OCI-LY1 (cell line): ENCODE measurements around the gene SPA17.

Experiments used
- H2AFZ ChIP-seq: fragments of 200-600 bp; sonication (generic), shearing (Covaris generic); 2 replicates; pipeline ENCODE4 v1.6.0; 2014; ENCODE audit warnings: antibody characterized with exemption, mild to moderate bottlenecking, low read length
- H3F3A ChIP-seq: fragments of 200-600 bp; sonication (generic), shearing (Covaris generic); 2 replicates; pipeline ENCODE4 v1.6.0; 2014; ENCODE audit warnings: mild to moderate bottlenecking, antibody characterized with exemption, low read length, moderate library complexity; ENCODE audit not compliant: insufficient read depth
- H3K27ac ChIP-seq: fragments of 200-600 bp; sonication (generic); 2 replicates; pipeline ENCODE4 v1.5.1; 2014; ENCODE audit warnings: low read length, mixed run types, mild to moderate bottlenecking, low read depth; ENCODE audit not compliant: poor library complexity, severe bottlenecking
- H3K27me3 ChIP-seq: fragments of 200-600 bp; sonication (generic); 2 replicates; pipeline ENCODE4 v1.6.0; 2014; ENCODE audit warnings: antibody characterized with exemption, mild to moderate bottlenecking, low read length, moderate library complexity; ENCODE audit not compliant: insufficient read depth
- H3K36me3 ChIP-seq: fragments of 200-600 bp; sonication (generic); 2 replicates; pipeline ENCODE4 v1.6.1; 2014; ENCODE audit warnings: mild to moderate bottlenecking, antibody characterized with exemption, low read length, moderate library complexity, mixed read lengths; ENCODE audit not compliant: insufficient read depth
- H3K4me1 ChIP-seq: fragments of 200-600 bp; sonication (generic); 2 replicates; pipeline ENCODE4 v1.5.1; 2014; ENCODE audit warnings: mild to moderate bottlenecking, low read length, moderate library complexity; ENCODE audit not compliant: insufficient read depth, severe bottlenecking
- H3K4me2 ChIP-seq: fragments of 200-600 bp; sonication (generic), shearing (Covaris generic); 2 replicates; pipeline ENCODE4 v1.6.1; 2014; ENCODE audit warnings: low read length
- H3K4me3 ChIP-seq: fragments of 200-600 bp; sonication (generic); 2 replicates; pipeline ENCODE4 v1.5.1; 2014; ENCODE audit warnings: low read length, low read depth, mild to moderate bottlenecking, mixed read lengths; ENCODE audit not compliant: poor library complexity, severe bottlenecking
- H3K79me2 ChIP-seq: fragments of 200-600 bp; shearing (Covaris generic); 2 replicates; pipeline ENCODE4 v1.6.1; 2016; ENCODE audit warnings: mixed run types, low read length, mixed read lengths; ENCODE audit not compliant: insufficient read depth
- H3K9ac ChIP-seq: fragments of 200-600 bp; sonication (generic), shearing (Covaris generic); 2 replicates; pipeline ENCODE4 v1.6.1; 2014; ENCODE audit warnings: mild to moderate bottlenecking, low read length, mixed read lengths
- H3K9me2 ChIP-seq: fragments of 200-600 bp; sonication (generic), shearing (Covaris generic); 2 replicates; pipeline ENCODE4 v1.6.1; 2014; ENCODE audit warnings: low read depth, mild to moderate bottlenecking, low read length, mixed read lengths
- H3K9me3 ChIP-seq: fragments of 200-600 bp; shearing (Covaris generic); 2 replicates; pipeline ENCODE4 v1.6.1; 2014; ENCODE audit warnings: low read length, mixed read lengths
- H4K20me1 ChIP-seq: fragments of 200-600 bp; sonication (generic), shearing (Covaris generic); 2 replicates; pipeline ENCODE4 v1.6.0; 2016; ENCODE audit warnings: mild to moderate bottlenecking, low read length; ENCODE audit not compliant: insufficient read depth
- EZH2 ChIP-seq: fragments of 200-600 bp; sonication (generic), shearing (Covaris generic); IDR thresholded peaks from 2 replicates; pipeline ENCODE4 v1.8.0; 2017; ENCODE audit warnings: borderline replicate concordance, mixed run types, mild to moderate bottlenecking, antibody characterized with exemption, low read length, moderate library complexity, mixed read lengths
- TF ChIP-seq, protein P1 (sequence below): fragments of 200-600 bp; sonication (generic), shearing (Covaris generic); IDR thresholded peaks from 2 replicates; pipeline ENCODE4 v1.5.1; 2017; ENCODE audit warnings: mild to moderate bottlenecking, antibody characterized with exemption, low read length, moderate library complexity, mixed read lengths

The SPA17 gene

DNA sequence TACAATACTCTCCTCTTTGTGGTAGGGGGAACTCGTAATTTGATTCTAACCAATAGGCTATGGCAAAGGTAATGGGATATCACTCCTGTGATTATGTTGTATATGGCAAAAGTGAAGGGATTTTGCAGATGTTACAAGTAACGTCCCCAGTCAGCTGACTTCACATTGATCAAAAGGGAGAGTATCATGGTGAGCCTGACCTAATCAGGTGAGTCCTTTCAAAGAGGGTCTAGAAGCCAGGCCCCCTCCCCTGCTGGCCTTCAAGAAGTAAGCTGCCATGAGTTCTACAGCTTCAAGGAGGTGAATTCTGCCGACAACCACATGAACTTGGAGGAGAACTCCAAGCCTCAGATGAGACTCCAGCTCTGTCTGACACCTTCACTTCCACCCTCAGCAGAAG, 31.1 kb upstream of the SPA17 start:
- Histone ChIP-seq H3F3A (no peaks in the 10 kb centered on the region), H3K9ac (no peak overlapping the region), H3K27me3 (no peaks in the 10 kb centered on the region)

DNA sequence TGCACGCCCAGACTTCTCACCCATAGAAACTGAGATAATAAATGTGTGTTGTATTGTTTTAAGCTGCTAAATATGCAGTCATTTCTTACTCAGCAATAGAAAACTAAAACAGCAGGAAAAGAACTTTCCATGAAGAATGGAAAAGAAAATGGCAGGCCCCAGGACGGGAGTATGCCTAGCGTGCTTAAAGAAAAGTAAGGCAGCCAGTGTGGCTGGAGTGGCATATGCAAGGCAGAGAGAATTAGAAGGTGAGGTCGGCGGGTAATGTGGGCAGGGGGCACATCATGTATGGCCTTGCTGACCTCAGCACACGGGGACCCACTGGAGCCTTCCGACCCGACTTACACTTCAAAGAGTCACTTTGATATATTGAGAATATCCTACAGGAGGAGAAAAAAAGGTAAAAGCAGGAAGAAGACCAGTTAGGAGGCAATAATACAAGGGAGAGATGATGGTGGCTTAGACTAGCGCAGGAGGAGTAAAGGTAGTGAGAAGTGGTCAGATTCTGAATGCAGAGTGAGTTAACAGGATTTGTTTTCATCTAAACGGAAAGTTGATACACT, 30.6 kb upstream of the SPA17 start:
- no peaks in the 10 kb centered on the region for H3K9me3 ChIP-seq
- no peak overlapping the region for H3K9ac ChIP-seq
- H2AFZ ChIP-seq = no peak overlapping the region
- no peaks in the 10 kb centered on the region for H3K9me2 ChIP-seq
- H3K27me3 ChIP-seq = no peaks in the 10 kb centered on the region
- no peak for TF ChIP-seq EZH2
- TF ChIP-seq, protein P1, sequence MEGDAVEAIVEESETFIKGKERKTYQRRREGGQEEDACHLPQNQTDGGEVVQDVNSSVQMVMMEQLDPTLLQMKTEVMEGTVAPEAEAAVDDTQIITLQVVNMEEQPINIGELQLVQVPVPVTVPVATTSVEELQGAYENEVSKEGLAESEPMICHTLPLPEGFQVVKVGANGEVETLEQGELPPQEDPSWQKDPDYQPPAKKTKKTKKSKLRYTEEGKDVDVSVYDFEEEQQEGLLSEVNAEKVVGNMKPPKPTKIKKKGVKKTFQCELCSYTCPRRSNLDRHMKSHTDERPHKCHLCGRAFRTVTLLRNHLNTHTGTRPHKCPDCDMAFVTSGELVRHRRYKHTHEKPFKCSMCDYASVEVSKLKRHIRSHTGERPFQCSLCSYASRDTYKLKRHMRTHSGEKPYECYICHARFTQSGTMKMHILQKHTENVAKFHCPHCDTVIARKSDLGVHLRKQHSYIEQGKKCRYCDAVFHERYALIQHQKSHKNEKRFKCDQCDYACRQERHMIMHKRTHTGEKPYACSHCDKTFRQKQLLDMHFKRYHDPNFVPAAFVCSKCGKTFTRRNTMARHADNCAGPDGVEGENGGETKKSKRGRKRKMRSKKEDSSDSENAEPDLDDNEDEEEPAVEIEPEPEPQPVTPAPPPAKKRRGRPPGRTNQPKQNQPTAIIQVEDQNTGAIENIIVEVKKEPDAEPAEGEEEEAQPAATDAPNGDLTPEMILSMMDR = no peak
- no peaks in the 10 kb centered on the region for H3K79me2 ChIP-seq
- no peaks in the 10 kb centered on the region for H3K36me3 ChIP-seq
- H3F3A ChIP-seq = no peaks in the 10 kb centered on the region
- H3K4me2 ChIP-seq = no peak overlapping the region
- no peak overlapping the region for H3K27ac ChIP-seq
- H4K20me1 ChIP-seq = no peaks in the 10 kb centered on the region
- no peak overlapping the region for H3K4me3 ChIP-seq
- H3K4me1 ChIP-seq = peaks cover 7% of the 10 kb centered on the region

More for the DNA sequence above, 31.1 kb upstream of the SPA17 start:
- TF ChIP-seq, protein P1 = no peak
- TF ChIP-seq EZH2 = no peak
- no peaks in the 10 kb centered on the region for H3K9me2 ChIP-seq
- no peaks in the 10 kb centered on the region for H3K79me2 ChIP-seq
- H3K4me2 ChIP-seq = no peak overlapping the region
- peaks cover 7% of the 10 kb centered on the region for H3K4me1 ChIP-seq
- no peak overlapping the region for H2AFZ ChIP-seq
- no peaks in the 10 kb centered on the region for H4K20me1 ChIP-seq
- no peak overlapping the region for H3K27ac ChIP-seq
- no peaks in the 10 kb centered on the region for H3K9me3 ChIP-seq
- no peak overlapping the region for H3K4me3 ChIP-seq
- no peaks in the 10 kb centered on the region for H3K36me3 ChIP-seq

DNA sequence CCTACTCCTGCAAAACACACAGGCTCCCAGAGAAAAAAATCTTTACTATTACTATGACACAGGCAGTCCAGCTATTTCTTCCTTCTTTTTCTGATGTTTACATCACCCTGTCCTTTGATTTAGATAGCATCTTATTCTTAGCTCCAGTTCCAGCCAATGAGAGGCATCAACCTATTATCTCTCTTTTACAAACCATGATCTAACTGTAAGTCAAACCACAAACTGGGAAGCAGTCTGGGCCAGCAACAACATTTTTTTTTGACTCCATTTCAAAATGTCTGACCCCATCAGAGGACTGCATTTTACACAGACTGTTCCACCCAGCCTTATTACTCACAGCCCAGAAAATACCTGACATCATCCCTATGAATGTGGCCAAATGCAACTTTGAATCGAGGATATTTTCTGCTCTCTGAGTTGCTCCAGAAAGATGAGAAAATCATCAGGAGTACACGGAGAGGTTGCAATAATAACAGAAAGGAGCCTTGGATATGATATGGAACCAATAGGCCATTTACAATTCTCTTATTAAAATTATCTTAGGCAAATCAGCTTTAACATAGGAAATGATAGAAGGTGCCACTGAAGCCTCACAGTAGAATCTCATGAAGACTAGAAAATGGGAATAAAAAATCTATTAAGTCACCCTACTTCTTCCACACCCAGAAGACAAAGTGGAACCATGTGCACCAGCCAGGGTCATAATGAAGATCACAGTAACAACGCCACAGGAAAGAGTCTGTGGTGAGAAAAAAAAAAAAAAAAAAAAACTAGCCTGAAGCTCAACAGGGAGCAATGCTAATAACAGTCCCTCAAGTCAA, 29.9 kb upstream of the SPA17 start:
- H3K4me2 ChIP-seq = no peak overlapping the region

More for the DNA sequence above, 29.9 kb upstream of the SPA17 start:
- TF ChIP-seq EZH2 = no peak
- TF ChIP-seq, protein P1 = no peak
- H3K9ac ChIP-seq = no peak overlapping the region
- no peak overlapping the region for H3K27ac ChIP-seq
- H3K79me2 ChIP-seq = no peaks in the 10 kb centered on the region
- no peak overlapping the region for H2AFZ ChIP-seq
- H3K4me3 ChIP-seq = no peak overlapping the region
- no peaks in the 10 kb centered on the region for H3K36me3 ChIP-seq
- no peaks in the 10 kb centered on the region for H4K20me1 ChIP-seq
- H3F3A ChIP-seq = no peaks in the 10 kb centered on the region
- H3K4me1 ChIP-seq = peaks cover 7% of the 10 kb centered on the region
- H3K9me2 ChIP-seq = no peaks in the 10 kb centered on the region
- H3K9me3 ChIP-seq = no peaks in the 10 kb centered on the region
- no peaks in the 10 kb centered on the region for H3K27me3 ChIP-seq
